ENCODE data around the gene YPEL3.

YPEL3 gene

DNA sequence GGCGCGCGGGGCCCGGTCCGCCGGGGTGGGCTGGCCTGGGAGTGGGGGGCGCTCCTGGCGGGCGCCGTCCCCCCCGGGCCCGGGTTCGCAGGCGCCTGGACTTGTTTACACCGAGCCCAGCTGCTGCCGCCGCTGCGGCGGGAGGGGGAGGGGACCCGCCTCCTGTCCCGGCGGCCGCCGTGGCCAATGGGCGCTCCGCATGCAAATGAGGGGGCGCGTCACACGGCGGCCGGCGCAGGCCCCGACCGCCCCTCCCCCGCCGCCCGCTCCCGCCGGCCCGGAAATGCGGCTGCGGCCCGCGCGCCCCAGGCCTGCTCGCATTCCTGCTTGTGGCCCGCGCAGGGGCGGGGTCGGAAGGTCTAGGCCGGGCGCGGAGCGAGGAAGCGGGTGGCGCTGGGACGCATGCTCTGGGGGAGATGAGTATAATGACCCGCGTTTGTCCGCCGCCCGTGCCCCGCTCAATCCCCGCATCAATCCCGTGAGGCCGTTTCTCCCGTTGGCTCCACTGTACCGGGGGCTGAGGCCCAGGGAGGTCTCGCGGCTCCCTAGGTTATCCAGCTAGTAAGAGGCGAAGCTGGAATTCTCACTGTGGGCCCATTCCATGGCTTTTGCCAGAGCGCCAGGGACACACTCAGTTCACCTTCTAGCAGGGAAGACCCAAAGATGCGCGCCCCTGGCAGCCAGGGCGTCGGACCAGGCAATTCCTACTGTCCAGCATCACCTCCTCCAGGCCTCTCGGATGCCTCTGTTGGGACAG is at the start of gene YPEL3:
Gene YPEL3 (minus strand): TSS at position 109 of the 757 bp plus-strand sequence. CDS start 731 bp downstream, outside the sequence.
- no peaks in the 10 kb centered on the region for H3K36me3 ChIP-seq (ENCODE audit: control insufficient read depth, insufficient read depth, low read length)
- WGBS (ENCODE audit: insufficient coverage, insufficient read length): no CpG with 5 or more reads among the region's 77 CpGs
- no peaks in the 10 kb centered on the region for H3K27me3 ChIP-seq (ENCODE audit: control insufficient read depth, insufficient read depth, low read length)
- H3K4me3 ChIP-seq (ENCODE audit: low read length): peak within 1 kb of the TSS; percentile 40; the same call in 1 of the 2 replicates
- no peak within 1 kb of the TSS for H3K27ac ChIP-seq (ENCODE audit: low read length)
- peaks cover 3% of the 10 kb centered on the region; the same call in 1 of the 2 replicates for H3K9me3 ChIP-seq (ENCODE audit: control insufficient read depth, insufficient read depth, low read length)
- DNase-seq (ENCODE audit: low read depth, low spot score): no peak
- H3K4me1 ChIP-seq (ENCODE audit: control insufficient read depth, insufficient read depth, low read length): no peaks in the 10 kb centered on the region; the same call in 1 of the 2 replicates

DNA sequence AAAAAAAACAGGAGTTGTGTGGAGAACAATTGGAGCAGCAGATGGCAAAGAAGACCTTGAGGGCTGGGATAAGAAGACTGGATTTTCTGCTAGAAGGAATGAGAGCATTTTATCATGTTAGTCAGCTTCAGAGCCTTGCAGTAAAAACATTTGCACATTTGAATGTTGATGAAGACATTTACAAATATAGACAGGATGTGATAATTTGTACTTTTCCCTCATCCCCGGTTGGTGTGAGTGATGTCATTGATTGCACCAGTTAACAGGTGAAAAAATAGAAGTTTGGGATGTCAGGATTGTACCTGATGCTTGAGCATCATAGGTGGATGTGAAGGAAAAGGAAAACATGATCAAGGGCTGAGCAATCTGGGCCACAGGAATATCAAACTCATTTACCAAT is 49.6 kb upstream of the YPEL3 start:
- Histone ChIP-seq H3K36me3 (ENCODE audit: control insufficient read depth, insufficient read depth, low read length) (no peaks in the 10 kb centered on the region), H3K4me3 (ENCODE audit: low read length) (no peak overlapping the region), H3K4me1 (ENCODE audit: control insufficient read depth, insufficient read depth, low read length) (no peaks in the 10 kb centered on the region), H3K9me3 (ENCODE audit: control insufficient read depth, insufficient read depth, low read length) (no peaks in the 10 kb centered on the region), H3K27ac (ENCODE audit: low read length) (no peak overlapping the region), H3K27me3 (ENCODE audit: control insufficient read depth, insufficient read depth, low read length) (no peaks in the 10 kb centered on the region)
- no peak for DNase-seq (ENCODE audit: low read depth, low spot score)
- WGBS (ENCODE audit: insufficient coverage, insufficient read length): no CpG with 5 or more reads among the region's 1 CpG

DNA sequence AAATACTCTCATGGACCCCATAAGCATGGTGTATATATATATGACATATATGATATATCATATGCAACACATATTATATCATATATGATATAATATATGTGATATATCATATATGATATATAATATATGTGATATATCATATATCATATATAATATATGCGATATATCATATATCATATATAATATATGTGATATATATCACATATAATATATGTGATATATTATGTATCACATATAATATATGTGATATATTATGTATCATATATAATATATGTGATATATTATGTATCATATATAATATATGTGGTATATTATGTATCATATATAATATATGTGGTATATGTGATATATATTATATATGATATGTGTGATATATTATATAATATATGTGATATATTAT is 48.9 kb upstream of the YPEL3 start:
- H3K4me1 ChIP-seq (ENCODE audit: control insufficient read depth, insufficient read depth, low read length): no peaks in the 10 kb centered on the region
- no peak overlapping the region for H3K27ac ChIP-seq (ENCODE audit: low read length)
- no peak overlapping the region for H3K4me3 ChIP-seq (ENCODE audit: low read length)
- DNase-seq (ENCODE audit: low read depth, low spot score): no peak
- H3K9me3 ChIP-seq (ENCODE audit: control insufficient read depth, insufficient read depth, low read length): no peaks in the 10 kb centered on the region
- no CpG with 5 or more reads among the region's 1 CpG for WGBS (ENCODE audit: insufficient coverage, insufficient read length)
- no peaks in the 10 kb centered on the region for H3K27me3 ChIP-seq (ENCODE audit: control insufficient read depth, insufficient read depth, low read length)
- no peaks in the 10 kb centered on the region for H3K36me3 ChIP-seq (ENCODE audit: control insufficient read depth, insufficient read depth, low read length)

DNA sequence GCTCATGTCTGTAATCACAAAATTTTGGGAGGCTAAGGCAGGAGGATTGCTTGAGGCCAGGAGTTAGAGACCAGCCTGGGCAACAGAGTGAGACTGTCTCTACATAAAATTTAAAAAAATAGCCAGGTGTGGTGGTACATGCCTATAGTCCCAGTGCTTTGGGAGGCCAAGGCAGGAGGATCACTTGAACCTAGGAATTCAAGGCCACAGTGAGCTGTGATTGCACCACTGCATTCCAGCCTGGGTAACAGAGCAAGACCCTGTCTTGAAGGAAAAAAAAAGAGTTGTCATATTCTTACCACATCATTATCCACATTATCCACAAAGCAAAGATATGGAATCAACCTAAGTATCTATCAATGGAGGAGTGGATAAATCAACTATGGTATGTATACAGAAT is 48.0 kb upstream of the YPEL3 start:
- no peak for DNase-seq (ENCODE audit: low read depth, low spot score)
- H3K9me3 ChIP-seq (ENCODE audit: control insufficient read depth, insufficient read depth, low read length): no peaks in the 10 kb centered on the region
- no peaks in the 10 kb centered on the region for H3K36me3 ChIP-seq (ENCODE audit: control insufficient read depth, insufficient read depth, low read length)
- H3K27me3 ChIP-seq (ENCODE audit: control insufficient read depth, insufficient read depth, low read length): no peaks in the 10 kb centered on the region
- no peak overlapping the region for H3K4me3 ChIP-seq (ENCODE audit: low read length)
- no peak overlapping the region for H3K27ac ChIP-seq (ENCODE audit: low read length)
- no peaks in the 10 kb centered on the region for H3K4me1 ChIP-seq (ENCODE audit: control insufficient read depth, insufficient read depth, low read length)

DNA sequence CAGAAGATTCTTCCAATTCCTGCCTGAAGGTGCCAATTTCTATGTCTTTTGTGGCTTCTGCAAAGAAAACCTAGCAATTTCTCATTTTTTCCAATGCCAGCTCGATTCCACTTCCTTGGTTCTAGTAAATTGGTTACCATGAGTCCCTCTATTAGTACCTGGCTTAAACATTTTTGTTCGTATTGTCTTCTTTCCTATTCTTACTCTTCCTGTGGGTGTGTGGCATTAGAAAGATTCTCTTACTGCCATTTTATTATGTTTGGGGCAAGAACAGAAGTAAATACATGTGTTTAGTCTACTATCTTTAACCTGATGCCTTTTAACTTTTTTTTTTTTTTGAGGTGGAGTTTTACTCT is 47.3 kb upstream of the YPEL3 start:
- Histone ChIP-seq H3K27me3 (ENCODE audit: control insufficient read depth, insufficient read depth, low read length) (no peaks in the 10 kb centered on the region), H3K36me3 (ENCODE audit: control insufficient read depth, insufficient read depth, low read length) (no peaks in the 10 kb centered on the region), H3K4me1 (ENCODE audit: control insufficient read depth, insufficient read depth, low read length) (no peaks in the 10 kb centered on the region), H3K27ac (ENCODE audit: low read length) (no peak overlapping the region), H3K4me3 (ENCODE audit: low read length) (no peak overlapping the region), H3K9me3 (ENCODE audit: control insufficient read depth, insufficient read depth, low read length) (no peaks in the 10 kb centered on the region)
- WGBS (ENCODE audit: insufficient coverage, insufficient read length): no CpG with 5 or more reads among the region's 2 CpGs
- no peak for DNase-seq (ENCODE audit: low read depth, low spot score)

GRCh38 chr16:30142672-30143346 is 46.8 kb upstream of the YPEL3 start:
- no peak overlapping the region for H3K4me3 ChIP-seq (ENCODE audit: low read length)
- H3K36me3 ChIP-seq (ENCODE audit: control insufficient read depth, insufficient read depth, low read length): no peaks in the 10 kb centered on the region
- no peak overlapping the region for H3K27ac ChIP-seq (ENCODE audit: low read length)
- no CpG with 5 or more reads among the region's 13 CpGs for WGBS (ENCODE audit: insufficient coverage, insufficient read length)
- no peaks in the 10 kb centered on the region for H3K9me3 ChIP-seq (ENCODE audit: control insufficient read depth, insufficient read depth, low read length)
- H3K27me3 ChIP-seq (ENCODE audit: control insufficient read depth, insufficient read depth, low read length): no peaks in the 10 kb centered on the region
- no peak for DNase-seq (ENCODE audit: low read depth, low spot score)
- H3K4me1 ChIP-seq (ENCODE audit: control insufficient read depth, insufficient read depth, low read length): no peaks in the 10 kb centered on the region

DNA sequence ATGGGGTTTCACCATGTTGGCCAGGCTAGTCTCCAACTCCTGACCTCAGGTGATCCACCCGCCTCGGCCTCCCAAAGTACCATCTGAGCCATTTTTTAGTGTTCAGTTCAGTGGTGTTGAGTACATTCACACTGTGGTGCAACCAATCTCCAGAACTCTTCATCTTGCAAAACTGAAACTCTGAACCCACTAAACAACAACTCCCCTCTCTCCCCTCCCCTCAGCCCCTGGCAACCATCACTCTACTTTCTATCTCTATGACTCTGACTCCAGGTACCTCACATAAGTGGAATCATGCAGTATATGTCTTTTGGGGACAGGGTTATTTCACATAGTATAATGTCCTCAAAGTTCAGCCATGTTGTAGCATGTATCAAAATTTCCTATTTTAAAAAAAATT is 45.7 kb upstream of the YPEL3 start:
- DNase-seq (ENCODE audit: low read depth, low spot score): no peak
- WGBS (ENCODE audit: insufficient coverage, insufficient read length): no CpG with 5 or more reads among the region's 2 CpGs

DNA sequence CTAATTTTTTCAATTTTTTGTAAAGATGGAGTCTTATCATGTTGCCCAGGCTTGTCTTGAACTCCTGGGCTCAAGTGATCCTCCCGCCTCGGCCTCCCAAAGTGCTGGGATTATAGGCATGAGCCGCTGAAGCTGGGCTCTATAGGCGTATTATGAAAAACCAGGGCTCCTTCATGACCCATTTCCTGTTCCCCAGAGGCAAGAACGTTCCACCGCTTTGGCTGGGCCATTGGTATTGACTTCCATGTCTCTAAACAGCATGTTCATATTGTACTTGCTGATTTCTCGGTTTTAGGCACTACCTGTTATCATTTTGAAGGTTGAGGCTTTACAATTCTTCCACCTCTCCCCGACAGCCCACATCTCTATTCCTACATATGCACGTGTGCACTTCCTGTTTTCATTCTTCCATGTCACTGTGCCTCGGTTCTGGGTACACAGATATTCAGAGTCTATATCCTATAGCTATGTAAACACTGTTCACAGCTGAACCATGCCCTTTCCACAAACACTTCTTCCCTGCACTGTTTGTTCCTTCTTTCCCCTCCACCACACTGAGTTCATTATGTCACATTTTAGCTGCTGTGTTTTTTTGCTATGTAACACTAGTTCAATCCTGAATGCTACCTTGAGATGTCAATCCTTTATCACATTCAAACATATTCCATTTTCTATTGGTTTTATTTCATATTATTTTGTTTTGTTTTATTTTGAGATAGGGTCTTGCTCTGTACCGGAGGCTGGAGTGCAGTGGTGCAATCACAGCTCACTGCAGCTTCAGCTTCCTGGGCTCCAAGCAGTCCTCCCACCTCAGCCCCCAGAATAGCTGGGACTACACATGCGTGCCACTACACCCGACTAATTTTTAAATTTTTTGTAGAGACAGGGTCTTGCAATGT is 43.8 kb upstream of the YPEL3 start:
- H3K27ac ChIP-seq (ENCODE audit: low read length): no peak overlapping the region
- no peak for DNase-seq (ENCODE audit: low read depth, low spot score)
- no peaks in the 10 kb centered on the region for H3K36me3 ChIP-seq (ENCODE audit: control insufficient read depth, insufficient read depth, low read length)
- no peaks in the 10 kb centered on the region for H3K9me3 ChIP-seq (ENCODE audit: control insufficient read depth, insufficient read depth, low read length)
- H3K4me1 ChIP-seq (ENCODE audit: control insufficient read depth, insufficient read depth, low read length): no peaks in the 10 kb centered on the region
- WGBS (ENCODE audit: insufficient coverage, insufficient read length): no CpG with 5 or more reads among the region's 13 CpGs
- no peaks in the 10 kb centered on the region for H3K27me3 ChIP-seq (ENCODE audit: control insufficient read depth, insufficient read depth, low read length)
- no peak overlapping the region for H3K4me3 ChIP-seq (ENCODE audit: low read length)

More for the DNA sequence above, 45.7 kb upstream of the YPEL3 start:
- Histone ChIP-seq H3K9me3 (ENCODE audit: control insufficient read depth, insufficient read depth, low read length) (no peaks in the 10 kb centered on the region), H3K36me3 (ENCODE audit: control insufficient read depth, insufficient read depth, low read length) (no peaks in the 10 kb centered on the region), H3K27ac (ENCODE audit: low read length) (no peak overlapping the region), H3K4me3 (ENCODE audit: low read length) (no peak overlapping the region), H3K27me3 (ENCODE audit: control insufficient read depth, insufficient read depth, low read length) (no peaks in the 10 kb centered on the region), H3K4me1 (ENCODE audit: control insufficient read depth, insufficient read depth, low read length) (no peaks in the 10 kb centered on the region)

GRCh38 chr16:30137897-30138296 is 41.9 kb upstream of the YPEL3 start:
- Histone ChIP-seq H3K4me3 (ENCODE audit: low read length) (no peak overlapping the region), H3K27me3 (ENCODE audit: control insufficient read depth, insufficient read depth, low read length) (no peaks in the 10 kb centered on the region), H3K4me1 (ENCODE audit: control insufficient read depth, insufficient read depth, low read length) (no peaks in the 10 kb centered on the region), H3K9me3 (ENCODE audit: control insufficient read depth, insufficient read depth, low read length) (no peaks in the 10 kb centered on the region), H3K36me3 (ENCODE audit: control insufficient read depth, insufficient read depth, low read length) (no peaks in the 10 kb centered on the region), H3K27ac (ENCODE audit: low read length) (no peak overlapping the region)
- DNase-seq (ENCODE audit: low read depth, low spot score): no peak
- no CpG with 5 or more reads among the region's 8 CpGs for WGBS (ENCODE audit: insufficient coverage, insufficient read length)

- Histone ChIP-seq H3K9me3 (ENCODE audit: control insufficient read depth, insufficient read depth, low read length) (no peaks in the 10 kb centered on the region), H3K36me3 (ENCODE audit: control insufficient read depth, insufficient read depth, low read length) (no peaks in the 10 kb centered on the region), H3K27me3 (ENCODE audit: control insufficient read depth, insufficient read depth, low read length) (no peaks in the 10 kb centered on the region), H3K4me3 (ENCODE audit: low read length) (no peak overlapping the region), H3K4me1 (ENCODE audit: control insufficient read depth, insufficient read depth, low read length) (no peaks in the 10 kb centered on the region), H3K27ac (ENCODE audit: low read length) (no peak overlapping the region)
- DNase-seq (ENCODE audit: low read depth, low spot score): no peak
- WGBS (ENCODE audit: insufficient coverage, insufficient read length): no CpG with 5 or more reads among the region's 11 CpGs
Observed at GRCh38 chr16:30136971-30137605, 41.1 kb upstream of the YPEL3 start.

All from iPS DF 6.9 (cell line).